ENCODE results near the gene DBNL.

DBNL gene

DNA sequence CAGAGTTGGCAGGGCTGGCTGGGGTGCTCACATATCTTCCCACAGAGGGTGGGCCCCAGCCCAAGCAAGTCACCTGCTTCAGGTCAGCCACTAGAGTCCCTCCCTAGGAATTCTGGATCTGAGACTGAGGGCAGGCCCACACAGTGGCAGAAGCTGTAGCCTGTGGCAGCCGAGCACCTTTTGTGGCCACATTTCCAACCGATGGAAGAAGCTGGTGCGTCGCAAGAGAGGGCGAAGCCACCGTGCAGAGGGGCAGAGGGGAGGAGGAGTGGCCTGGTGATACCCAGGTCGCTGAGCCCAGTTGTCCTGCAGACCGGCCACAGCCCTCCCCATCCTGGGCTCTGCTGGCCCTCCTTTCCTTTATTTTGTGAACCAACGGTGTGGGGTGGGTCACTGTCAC is 32.6 kb downstream of the DBNL start:
- DNase-seq (ENCODE audit: low read depth in 3 of 3): no peak

DNA sequence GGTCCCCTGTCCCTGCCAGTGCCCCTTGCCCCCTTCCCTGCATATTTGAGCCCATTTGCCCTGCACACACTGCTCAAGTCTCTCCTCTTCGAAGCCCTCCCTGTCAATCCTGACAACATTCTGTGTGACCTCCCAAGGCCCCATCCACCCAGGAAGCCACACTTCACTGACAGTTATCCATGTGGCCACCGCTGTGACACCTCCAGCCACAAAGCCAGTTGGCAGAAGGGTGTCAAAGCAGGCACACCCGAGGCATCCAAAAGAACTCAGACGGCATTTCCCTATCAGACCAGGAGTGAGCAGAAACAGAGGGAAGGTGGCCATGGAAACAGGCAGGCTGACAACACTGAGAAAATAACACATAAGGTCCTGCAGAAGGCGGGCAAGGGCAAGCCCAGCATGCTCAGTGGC is 33.2 kb downstream of the DBNL start:
- no peak for DNase-seq (ENCODE audit: low read depth in 3 of 3)

DNA sequence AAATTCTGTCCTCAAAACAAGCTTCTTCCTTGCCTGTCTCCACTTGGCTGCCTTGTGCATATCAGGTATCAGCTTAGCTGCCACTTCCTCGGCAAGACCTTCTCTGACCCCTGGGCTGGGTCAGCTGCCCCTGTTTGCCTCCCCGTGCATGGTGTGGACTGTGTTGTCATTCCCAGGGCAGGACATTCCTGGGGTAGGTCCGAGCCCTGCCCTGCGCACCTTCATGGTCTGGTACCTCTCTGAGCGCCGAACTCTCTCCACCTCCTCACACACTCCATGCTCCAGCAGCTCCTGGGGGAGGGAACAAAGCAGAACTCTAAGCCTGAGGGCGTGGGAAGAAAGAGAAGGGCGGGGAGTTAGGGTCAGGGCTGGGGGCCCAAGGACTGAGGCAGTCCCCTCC is 34.0 kb downstream of the DBNL start:
- DNase-seq (ENCODE audit: low read depth in 3 of 3): no peak

DNA sequence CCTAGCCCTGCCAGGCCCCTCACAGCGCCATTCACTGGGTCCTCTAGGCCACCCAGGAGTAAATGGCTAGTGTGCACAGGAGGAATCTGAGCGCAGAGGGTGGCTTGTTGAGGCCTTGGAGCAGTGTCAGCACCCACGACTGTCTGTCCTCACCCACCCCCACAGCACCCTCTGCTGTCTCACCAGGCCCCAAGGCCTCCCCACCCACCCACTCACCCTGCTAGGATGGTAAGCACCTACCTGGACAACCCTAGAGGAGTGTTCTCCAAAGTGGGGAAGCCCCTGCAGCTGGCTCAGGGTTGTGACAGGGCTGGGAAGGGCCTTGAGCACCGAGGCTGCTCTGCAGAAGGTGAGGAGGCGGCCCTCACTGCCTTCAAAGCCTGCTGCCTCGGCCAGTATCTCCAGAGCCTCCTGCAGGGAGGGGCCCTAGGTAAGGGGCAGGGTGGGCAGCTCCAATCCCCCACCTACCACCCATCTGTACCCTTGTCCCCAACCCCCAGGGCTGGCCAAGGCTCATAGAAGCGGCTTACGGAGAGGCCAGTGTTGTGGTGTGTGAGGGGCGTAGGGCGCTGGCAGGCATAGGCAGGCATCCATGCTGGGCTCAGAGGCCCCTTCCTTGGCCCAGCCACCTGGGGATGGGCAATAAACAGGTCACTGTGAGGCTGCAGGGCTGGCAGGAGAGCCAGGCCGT is 35.0 kb downstream of the DBNL start:
- no peak for DNase-seq (ENCODE audit: low read depth in 3 of 3)

DNA sequence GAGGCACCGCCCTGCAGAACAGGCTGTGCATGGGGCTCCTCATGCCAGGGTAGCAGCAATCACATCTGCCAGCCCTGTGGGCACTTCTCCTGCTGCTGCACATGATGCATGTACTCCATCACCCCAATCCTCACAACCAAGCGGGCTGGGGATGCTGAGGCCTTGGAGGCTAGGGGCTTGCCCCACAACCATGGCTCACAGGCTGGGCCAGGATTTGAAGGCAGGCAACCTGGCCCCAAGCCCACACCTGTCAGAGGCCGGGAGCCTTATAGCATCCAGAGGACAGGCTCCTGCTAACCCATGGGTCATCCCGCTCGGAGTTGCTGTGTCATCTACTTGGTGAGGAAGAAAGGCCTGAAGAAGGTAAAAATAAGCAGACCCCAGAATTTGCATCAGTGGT is 35.6 kb downstream of the DBNL start:
- no peak for DNase-seq (ENCODE audit: low read depth in 3 of 3)

DNA sequence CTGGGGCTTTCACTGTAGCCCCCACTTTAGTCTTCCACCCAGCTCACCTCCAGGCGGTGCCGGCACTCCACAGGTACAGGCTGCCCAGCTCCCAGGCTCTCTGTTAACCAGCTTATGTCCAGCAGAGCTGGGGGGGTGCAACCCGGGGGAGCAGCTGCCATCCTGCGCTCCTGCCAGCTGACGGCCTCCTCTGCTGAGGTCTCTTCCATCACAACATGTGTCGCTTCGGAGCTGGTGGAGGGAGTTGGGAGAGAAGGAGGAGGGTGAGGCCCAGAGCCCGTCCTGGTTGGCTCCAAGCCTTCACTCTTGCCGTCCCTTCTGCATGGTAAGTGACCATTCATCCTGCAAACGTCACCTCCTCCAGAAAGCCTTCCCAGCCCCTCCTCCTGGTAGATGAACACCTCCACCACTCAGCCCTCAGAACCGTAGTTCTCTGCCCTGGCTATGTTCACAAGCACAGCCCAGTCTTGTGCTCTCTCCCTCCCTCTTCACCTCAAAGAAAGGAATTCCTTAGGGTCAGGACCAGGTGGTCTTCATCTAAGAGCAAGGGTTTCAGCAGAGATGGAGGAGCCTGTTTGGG is 36.3 kb downstream of the DBNL start:
- DNase-seq (ENCODE audit: low read depth in 3 of 3): no peak

DNA sequence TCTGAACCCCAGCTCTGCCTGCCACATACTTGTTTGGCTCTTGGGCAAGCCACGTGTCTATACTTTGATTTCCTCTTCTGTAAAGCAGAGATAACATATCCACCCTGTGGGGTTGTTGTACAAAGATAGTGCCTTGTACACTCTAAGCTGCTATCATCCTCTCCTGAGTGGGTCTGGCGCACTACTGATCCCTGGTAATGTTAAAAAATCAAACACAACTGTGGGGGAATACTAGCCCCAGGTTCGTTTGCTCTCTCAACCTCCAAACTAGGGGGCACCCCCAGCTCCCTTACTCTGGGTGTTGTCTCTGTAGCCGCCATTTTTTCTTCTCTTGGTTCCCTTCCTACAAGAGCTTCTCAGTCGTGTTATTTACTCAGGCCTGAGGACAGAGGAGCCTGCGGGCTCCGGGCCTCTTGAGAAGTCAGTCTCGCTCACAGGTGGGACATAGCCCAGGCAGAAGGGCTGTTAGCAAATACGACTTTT is 36.8 kb downstream of the DBNL start:
- no peak for DNase-seq (ENCODE audit: low read depth in 3 of 3)

DNA sequence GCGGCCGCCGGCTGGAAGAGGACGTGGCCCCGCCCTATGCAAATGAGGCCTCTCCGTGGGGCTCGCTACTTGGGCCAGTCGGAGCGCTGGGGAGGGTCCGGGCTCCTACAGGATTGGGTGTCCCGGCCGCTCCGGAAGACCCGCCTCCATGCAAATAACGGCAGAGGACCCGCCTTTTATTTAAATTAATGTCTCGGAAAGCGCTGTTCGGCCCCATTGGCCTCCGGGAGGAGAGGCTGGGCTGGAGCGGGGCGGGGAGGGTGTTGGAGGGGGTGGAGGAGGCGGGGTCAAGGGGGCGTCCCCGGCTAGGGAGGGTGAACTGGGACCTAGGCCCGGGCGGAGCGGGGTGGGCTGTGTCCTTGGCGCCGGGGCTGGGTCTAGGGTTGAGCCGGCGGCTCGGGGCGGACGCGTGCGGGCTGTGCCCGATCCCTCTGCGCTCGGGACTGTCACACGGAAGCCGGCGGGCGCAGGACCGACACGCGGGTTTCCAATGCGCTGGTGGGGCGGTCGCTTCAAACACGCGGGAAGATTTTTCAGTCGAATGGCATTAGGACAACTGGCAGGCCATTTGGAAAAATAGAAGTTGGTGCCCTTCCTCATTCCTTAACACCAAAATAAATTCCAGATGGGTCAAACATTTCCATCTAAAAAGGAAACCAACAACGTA is 38.2 kb downstream of the DBNL start:
- peak; percentile 94 to 99 (median 99) for DNase-seq (ENCODE audit: low read depth in 3 of 3)

DNA sequence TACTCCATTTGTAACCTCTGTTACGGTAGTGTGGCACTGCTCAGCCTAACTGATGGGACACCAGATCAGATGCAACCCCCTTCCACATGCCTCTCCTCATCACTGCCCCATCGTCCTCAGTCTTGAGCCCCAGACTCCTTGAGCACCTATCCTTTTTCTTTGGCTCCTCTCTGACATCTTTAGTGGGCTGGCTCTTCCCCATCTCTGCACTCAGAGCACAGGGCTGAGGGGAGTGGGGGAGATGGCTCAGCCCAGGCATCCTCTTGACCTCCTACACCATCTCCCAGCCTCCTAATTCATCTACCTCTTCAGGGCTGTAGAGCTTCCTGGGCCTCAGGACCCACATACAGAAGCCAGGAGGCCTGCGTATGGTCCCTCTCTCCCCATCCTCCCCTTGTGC is 39.3 kb downstream of the DBNL start:
- no peak for DNase-seq (ENCODE audit: low read depth in 3 of 3)

DNA sequence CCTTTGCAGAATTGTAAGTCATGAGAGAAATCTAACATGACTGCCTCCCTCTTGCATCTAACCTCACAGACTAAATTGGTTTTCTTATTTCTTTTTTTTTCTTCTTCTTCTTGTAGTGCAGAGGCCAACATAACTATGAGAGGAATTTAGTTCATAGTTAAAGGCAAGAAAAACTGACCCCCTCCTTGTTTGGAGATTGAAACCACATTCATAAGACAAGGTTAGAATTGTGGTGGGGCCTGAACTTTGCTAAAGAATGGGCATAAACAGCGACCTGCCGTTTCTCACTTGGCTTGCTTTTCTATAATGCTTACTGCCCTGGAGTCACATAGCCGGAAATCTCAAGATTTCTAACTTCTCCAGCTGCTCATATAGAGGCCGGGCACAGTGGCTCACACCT is 40.2 kb downstream of the DBNL start:
- no peak for DNase-seq (ENCODE audit: low read depth in 3 of 3)

DNA sequence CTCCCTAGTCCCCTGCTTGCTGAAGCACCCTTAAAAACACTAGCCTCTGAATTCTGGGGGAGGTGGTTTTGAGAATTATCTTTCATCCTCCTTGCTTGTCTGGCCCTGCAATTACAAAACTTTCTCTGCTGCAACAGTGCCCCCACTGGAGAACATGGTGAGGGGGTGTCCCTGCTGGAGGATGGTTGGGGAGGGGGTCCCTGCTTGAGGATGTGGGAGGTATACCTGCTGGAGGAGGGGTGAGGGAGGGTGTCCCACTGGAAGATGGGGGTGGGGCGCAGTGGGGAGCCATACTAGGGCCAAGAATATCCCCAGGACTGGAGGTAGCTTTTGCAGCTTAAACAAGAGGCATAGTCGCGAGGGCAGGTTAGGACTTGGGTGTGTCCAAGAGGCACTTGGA is 41.0 kb downstream of the DBNL start:
- DNase-seq (ENCODE audit: low read depth in 3 of 3): no peak

DNA sequence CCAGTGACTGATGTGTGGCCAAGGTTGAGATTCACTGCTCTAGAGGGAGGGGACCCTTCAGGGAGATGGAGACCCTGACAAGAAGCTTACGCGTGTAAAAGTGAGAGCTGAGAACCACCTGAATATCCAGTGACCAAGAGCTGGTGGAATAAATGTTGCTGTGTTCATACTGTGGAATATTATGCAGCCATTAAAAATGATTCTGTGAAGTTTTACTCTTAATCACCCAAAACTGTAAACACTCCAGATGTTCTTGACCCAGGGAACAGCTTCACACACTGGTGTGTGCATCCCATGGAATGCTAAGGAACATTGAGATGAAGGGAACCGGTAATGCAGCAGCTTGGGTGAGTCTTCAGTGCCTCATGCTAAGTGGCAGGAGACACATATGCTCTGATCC is 42.1 kb downstream of the DBNL start:
- no peak for DNase-seq (ENCODE audit: low read depth in 3 of 3)

DNA sequence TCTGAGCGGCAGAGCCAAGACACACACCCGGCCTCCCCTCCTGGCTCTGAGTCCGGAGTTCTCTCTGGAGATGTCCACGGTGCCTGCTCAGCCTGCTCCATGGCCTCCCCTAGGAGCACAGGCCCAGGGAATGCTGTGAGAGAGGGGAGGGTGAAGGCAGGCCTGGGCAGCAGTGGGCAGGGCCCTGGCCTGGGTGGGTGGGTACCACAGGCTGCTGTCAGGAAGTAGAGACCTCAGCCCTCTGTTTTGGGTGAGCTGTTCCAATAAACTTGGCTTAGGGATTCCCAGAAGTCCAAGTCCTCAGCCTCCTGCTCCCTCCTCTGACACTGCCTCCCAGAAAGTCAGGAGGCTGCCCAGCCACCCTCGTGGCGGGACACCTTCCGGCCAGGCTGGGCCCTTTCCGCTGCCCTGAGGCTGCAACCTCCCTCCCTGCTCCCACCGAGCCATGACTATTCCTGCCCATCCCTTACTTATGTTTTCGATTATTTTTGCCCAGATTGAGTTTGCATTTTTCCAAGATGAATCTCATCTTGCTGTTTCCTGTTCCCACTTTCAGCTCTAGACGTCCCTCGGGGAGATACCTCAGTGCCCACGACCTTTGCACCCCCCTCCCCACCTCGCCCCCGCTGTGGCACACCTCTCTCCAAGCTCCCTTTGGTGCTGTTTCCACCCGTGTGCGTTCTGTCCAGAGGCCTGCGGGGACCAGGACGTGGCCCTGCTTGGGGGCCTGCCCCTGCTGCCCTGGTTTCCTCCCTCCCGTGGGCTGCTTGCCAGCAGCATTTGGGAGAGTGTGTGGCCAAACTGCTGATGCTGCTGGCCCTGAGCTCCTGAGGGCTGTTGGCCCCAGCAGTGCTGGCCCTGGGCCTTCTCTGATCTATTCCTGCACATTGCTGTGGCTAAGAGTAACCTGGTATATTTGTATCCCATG is 43.7 kb downstream of the DBNL start:
- DNase-seq (ENCODE audit: low read depth in 3 of 3): no peak

DNA sequence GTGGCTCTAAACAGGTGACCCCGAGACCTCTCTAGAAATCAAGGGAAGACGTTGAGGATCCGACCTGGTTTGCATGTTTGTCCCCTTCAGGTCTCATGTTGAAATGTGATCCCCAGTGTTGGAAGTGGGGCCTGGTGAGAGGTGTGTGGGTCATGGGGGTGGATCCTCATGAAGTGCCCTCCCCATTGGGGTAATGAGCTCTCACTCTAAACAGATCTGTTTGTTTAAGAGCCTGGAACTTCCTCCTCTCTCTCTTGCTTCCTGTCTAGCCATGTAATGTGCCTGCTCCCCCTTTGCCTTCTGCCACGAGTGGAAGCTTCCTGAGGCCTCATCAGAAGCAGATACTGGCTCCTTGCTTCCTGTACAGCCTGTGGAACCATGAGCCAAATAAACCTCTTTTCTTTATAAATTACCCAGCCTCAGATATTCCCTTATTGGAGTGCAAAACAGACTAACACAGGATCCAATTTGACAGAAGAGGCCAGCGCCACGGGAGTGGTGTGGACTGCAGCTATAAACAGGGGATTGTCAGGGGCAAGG is 48.7 kb downstream of the DBNL start:
- DNase-seq (ENCODE audit: low read depth in 3 of 3): no peak

DNA sequence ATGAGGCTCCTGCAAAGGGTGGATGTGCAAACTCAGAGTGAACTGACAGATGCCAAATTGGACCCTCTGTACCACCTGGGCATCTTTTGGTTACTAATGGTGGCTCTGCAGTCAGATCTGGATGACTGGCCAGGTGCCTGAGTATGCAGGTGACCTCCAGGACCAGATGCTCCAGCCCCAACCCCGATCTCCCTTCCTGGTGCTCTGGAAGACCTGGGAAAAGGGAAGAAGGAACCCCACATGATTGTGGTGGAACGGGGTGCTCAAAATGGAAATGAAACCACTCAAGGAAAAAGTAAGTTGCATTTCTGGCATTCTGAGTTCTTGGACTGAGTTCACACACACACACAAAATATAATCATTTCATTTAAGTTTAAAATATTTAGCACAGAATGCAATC is 49.9 kb downstream of the DBNL start:
- DNase-seq (ENCODE audit: low read depth in 3 of 3): no peak

DNA sequence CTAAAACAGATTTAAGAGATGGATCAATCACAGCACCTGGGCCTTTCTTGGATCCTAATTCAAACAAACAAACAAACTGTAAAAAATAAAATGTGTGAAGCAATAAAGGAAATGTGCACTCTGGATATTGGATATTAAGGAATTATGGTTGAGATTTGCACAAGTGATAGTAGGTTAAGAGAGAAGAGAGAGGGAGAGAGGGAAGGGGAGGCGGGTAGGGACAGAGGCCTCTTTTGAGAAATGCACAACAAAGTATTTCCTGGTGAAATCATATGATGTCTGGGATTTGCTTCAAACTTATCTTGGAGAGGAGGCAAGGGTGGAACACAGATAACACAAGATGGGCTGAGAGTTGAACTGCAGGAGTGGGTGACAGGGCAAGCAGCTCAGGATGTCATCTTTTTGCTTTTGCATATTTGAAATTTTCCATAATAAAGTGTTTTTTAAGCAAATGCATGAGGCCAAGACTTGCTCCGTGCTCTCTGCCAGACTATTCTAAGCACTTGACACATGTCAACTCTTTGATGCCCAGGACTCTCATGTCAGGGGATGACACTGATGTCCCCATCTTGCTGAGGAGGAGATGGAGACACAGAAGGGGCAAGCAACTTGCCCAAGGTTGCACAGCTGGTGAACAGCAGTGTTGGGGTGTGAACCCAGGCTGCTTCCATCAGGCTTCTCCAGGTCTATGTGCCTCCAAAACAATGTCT is 50.5 kb downstream of the DBNL start:
- DNase-seq (ENCODE audit: low read depth in 3 of 3): no peak

DNA sequence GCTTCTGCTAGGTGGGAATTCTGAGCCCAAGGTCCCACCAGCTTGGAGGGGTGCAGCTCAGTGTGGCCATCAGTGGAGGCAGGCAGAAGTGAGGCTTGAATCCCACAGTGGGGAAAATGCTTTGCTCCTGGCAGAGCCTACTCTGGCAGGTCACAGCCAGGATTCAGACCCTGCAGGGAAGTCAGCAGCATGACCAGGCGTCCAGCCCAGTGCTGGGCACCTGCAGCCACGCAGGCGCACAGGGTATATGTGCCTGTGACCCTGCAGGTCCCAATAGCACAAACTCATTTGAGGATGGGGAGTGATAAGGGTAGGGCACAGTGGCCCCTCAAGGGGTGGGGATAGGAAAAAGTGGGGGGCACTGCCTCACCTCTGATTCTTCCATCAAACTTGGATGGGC is 51.3 kb downstream of the DBNL start:
- no peak for DNase-seq (ENCODE audit: low read depth in 3 of 3)

DNA sequence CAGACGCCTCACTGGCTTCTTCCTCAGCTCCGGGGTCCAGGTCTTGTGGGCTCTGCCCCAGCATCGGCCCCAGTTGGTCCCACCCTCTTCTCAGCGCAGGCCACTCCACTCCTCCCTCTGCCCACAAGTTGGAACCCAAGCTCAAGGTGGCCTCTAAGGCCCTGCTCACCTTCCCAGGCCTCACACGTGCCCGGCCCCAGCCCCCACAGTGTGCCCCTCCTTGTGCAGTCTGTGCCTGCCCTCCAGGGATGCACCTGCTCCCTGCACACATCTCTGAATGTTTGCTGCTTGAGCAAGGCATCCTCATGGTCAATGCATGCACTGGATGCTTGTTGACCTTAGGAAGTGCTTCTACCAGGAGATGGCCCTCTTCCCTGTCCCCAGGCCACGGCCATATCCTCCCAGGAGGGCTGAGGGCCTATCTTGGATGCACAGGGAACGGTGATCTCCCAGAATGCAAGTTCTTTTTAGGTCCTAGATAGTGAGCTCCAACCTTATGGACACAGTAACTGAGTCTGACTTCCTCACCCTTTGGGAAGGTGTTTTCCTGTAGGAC is 51.9 kb downstream of the DBNL start:
- no peak for DNase-seq (ENCODE audit: low read depth in 3 of 3)

DNA sequence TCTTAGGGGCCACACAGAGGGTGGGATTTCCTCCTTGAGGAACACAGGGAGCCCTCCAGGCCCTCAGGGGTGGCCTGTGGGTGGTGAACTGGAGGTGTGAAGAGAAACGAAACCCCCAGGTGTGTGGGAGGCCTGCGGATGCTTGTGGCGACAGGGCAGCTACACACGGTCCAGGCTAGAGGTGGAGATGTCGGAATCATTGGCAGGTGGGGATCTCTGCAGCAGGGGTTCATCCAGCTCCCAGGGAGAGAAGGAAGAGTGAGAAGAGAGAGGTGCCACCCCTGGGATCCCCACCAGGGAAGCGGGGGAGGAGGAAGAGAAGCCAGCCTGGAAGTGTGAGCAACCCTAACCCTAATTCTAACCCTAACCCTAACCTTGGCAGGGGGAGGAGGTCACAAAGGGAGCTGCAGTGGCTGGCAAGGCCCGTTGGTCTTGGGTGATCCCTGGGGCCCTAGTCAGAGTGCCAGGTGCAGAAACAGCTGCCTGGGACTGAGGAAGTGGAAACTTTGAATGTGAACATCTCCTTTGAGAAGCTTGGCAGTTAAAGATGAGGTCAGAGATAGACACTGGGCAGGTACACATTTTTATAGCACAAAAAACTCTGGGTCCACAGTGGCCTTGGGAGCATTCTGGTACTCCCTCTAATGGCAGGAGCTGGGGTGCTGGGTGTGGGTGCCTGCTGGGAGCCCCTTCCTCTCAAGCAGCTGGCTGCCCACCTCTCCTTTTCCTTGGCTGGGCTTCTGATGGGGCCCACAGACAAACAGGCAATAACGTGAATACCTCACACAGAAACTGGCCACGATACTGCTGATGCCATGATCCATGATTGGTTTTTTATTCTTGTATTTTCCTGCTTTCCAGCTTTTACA is 52.8 kb downstream of the DBNL start:
- no peak for DNase-seq (ENCODE audit: low read depth in 3 of 3)

Data from stimulated activated CD4-positive, alpha-beta T cell treated with anti-CD3 and anti-CD28 coated beads, TNF-alpha, amount 100 ng/mL, for 48 hours (primary cell).